GM19328 (cell line): ENCODE results near the gene EGFL8.
"Not testable (repeated sequence)": the region's sequence is repeated elsewhere in the genome, so short reads cannot be mapped to it uniquely, and the experiment has no call there.

Source experiments
- ATAC-seq: cut with Tn5 transposase; IDR thresholded peaks from one replicate; pipeline ENCODE4 v1.9.1; 2021; ENCODE audit warnings: mild to moderate bottlenecking, moderate library complexity; ENCODE audit not compliant: unreplicated experiment

The EGFL8 gene

DNA sequence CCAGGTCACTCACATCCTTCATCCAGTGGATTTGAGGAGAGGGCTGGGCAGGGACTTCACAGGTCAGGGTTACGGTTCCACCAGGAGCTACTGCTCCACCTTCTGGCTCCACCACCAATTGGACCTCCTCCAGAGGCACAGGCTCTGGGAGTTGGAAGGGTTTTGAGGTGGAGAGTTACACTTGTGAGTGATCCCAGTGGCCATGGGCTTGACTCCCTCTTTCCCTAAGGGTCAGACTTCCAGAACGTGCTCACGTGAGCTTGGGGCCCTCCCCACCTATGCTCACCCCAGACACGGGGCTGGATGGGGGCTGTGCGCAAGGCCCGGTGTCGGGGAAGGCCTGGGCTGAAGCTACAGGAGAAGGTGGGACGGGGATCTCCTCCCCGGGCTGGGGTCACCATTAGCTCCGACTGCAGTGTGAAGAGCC is 18.2 kb downstream of the EGFL8 start:
- no peak for ATAC-seq

DNA sequence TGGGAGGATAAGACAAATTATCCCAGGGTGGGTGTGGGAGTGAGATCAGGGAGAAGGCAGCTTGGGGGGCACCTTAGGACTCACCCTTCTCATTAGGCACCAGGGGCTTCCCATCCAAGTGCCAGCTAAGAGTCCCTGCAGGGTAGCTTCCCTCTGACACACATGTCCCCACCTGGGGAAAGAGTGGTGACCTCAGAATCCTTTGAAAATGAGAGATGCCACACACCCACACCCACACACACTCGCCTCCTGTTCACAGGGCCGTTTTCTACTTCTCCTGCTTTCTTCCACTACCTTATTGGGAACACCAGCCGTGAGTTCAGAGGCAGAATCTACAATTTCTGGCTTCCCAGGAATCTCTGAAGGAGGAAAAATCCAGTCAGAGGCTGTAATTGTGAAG is 18.6 kb downstream of the EGFL8 start:
- no peak for ATAC-seq

DNA sequence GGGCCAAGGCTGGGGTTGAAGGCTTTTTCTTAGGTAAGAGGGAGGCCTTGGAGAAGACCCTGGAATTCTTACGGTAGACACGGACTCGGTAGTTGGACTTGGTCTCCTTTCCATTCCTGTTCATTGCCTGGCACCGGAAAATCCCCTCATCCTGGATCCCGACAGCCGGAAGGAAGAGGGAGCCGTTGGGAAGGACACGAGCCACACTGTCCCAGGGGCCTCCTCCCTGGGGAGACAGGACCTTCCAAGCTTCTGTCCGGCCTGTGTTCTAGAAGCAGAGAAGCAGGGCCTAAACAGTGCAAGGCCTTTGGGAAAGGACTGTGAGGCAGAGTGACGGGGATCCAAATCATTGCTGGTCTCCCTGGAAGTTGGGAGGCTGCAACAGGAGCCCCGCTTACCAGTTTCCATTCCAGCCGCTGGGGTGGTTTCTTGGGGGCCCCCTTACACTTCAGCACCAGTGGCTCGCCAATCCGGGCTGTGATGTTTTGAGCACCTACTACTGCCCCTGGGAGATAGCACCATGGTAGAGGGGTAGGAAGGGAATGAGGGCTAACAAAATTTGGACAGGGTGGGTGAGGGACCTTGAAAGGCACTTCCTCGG is 19.2 kb downstream of the EGFL8 start:
- no peak for ATAC-seq

DNA sequence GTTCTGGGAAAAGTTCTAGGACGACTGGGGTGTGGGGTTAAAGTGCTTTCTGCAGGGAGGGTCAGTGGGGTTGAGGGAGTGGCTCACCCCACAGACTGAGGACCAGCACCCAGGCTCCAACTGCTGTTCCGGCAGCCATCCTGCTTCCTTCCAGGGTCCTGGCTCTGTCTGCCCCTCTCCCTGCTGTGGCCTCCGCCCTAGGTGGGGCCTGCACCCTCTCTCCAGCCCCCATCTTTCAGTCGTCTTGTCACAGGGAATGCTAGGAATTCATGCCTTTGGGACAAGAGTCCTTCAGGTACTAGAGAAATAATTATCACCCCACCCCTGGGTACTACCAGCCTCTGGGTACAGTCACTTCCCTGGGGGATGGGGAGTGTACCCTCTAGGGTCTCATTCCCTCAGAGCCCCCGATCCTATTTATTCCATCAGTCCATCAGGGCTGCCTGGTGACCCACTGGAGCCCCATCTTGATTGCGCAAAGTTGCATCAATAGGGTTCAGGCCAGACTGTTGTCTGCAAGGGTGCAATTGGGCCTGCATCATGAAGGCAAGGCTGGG is 19.8 kb downstream of the EGFL8 start, which contains the start of gene AGER:
TSS of gene AGER (minus strand) at position 170 of the 557 bp plus-strand sequence. CDS start at position 139, 31 bp downstream.
- no peak for ATAC-seq

DNA sequence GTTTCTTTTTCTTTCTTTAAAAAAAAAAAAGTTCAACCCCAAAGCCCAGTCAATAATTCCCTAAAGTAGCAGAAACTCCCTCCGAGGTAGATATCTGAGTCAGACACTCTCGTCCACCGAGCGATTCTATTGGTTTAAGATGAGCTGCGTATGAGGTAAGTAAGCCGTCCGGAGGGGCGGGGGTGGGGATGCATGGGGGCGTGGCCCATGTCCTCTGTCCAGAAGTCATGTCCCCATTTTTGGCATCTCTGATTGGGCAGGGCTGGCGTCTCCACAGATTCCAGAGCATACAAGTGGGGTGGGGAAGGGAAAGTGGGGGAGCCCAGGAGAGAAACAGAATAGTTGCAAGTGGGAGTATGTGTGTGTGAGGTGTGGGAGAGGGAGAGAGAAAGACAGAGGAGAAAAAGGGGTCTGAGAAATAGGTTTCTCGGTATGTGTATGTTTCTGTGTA is 21.3 kb downstream of the EGFL8 start:
- ATAC-seq = not testable (repeated sequence)

DNA sequence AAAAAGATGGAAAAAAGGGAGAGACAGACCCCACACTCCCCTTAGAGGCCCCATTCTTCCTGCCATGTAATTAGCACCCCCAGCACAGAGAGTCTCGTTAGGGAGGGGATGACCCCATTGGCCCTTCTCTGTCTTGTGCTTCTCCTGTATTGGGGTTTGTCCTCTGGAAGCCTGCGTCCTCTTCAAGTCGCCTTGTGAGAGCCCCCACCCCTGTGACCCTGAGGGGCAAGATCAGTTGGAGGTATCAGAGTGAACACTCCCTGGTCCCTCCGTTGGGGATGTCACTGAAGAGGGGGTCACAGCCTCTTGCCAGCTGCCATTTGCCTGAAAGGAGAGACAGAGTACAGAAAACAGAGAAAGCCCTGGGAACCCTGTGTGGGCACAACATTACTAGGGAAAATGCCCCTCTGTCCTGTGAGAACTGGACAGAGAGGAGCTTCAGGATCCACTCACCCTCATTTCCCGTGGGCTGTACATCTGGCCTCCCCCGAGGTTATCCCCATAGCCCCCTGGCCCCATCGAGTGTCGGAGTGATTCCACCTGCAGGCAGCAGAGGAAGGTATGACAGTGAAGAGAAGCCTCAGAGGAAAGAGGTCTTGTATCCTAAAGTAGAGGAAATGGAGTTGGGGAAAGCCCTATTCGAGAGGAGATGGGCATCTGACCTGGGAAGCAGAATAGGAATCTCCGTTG is 21.9 kb downstream of the EGFL8 start:
- not testable (repeated sequence) for ATAC-seq

DNA sequence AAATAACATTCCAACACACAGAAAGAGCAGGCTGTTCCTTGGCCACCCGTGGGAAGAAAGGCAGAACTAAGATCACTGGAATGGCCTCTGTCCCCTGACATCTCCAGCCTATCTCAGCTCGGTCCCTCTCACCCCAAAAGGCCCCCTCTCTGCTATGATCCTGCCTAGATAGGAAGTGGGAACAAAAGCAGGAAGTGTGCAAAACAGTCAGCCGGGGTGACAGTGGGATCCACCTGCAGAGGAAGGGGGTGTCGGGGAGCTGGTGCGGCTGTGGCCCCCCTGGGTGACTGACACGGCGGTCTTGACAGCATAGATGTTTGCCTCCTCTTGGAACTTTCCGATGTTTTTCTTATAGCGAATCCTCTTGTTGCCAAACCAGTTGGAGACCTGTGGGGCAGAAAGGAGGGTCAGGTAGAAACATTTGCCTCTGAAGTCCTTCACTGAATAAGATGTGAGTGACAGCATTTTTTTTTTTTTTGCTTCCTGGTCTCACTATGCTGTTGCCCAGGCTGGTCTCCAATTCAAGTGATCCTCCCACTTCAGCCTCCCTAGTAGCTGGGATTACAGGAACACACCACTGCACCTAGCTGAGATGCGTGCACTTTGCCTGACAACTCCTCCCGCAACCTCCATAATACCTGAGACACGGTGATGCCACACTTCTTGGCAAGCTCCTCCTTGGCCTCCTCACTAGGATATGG is 22.8 kb downstream of the EGFL8 start:
- no peak for ATAC-seq

DNA sequence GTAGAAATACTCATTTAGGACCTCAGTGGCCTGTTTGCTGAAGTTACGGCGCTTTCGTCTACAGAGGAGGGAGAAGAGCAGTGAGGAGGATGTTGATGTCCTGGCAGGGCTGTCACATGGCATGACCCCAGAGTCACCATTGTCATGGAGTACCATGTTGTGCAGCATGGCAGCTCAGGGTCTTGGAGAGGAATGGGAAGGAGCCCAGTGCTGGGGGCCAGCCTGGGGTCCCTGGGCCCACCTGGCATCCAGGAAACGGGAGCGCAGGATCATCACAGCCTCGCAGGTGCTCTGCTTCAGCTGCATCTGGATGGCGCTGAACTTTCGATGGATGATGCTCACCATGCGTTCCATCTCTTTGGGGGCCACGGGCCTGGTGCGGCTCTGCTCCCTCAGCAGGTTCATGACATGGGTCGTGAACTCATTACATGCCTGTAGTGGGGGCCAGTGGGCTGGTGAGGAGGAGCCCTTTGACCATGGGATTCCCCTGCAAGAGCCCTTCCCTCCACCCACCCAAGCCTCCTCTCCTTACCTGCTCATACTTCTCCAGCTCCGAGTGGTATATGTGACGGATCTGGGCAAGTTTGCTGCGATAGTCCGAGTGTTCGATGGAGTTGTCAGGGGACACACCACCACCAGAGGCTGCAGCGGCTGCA is 23.5 kb downstream of the EGFL8 start:
- not testable (repeated sequence) for ATAC-seq

DNA sequence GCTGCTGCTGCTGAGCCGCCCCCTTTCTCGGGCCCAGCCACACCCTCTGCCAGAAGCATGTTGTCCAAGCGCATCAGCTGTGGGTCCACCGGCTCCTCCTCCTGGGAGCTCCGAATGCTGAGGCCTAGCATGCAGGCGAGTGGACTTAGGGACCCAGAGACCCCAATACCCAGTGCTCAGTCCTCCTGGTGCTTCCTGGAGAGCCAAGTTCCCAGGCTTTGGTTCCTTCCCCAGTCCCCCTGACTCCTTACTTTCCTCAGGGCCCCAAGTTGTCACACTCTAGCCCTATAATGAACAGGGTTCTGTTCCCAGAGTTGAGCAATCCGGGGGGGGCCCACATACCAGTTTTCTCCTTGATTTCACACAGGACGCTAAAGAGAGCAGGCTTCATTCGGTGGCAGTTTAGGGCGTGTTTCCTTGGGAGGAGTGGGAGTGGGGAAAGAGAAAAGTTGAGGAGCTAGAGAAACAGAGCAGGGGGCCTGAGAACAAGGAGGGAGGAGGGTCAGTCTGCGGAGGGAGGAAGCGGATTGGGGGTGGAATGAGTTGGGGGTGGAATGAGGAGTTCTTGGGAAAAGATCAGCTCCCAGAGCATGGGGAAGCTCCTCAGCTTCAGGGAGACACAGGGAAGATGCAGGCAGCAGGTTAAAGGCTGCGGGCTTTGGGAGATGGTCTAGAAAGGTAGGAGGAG is 24.1 kb downstream of the EGFL8 start:
- no peak for ATAC-seq

DNA sequence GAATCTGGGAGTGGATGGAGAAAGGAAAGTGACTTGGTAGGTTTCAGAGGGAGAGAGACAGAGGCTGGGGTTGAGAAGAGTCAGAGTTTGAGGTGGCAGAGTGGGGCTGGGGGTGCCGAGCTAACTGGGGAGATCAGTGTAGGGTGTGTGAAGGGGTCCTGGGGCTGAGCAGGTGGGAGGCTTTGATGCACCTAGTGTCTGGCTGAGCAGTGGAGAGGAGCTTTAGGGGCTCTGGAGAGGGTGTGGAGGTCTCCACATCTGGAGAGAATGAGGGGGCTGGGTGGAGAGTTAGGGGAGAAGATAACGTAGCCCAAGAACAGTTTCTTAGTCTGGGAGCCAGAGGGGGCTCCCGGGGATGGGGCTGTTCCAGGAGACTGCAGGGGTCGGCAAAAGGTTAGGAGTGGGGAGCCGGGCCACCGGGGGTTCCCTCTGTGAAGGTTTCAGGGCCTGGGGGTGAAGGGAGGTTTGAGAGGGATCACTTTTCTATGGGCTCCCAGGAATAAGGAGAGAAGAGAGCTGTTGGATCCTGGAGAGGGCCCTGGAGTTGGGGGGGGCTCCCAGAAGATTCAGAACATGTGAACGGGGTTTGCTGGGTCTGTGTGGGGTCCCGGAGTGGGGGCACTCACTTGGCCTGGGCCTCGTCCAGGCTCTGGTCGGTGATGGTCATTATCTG is 24.8 kb downstream of the EGFL8 start:
- no peak for ATAC-seq

DNA sequence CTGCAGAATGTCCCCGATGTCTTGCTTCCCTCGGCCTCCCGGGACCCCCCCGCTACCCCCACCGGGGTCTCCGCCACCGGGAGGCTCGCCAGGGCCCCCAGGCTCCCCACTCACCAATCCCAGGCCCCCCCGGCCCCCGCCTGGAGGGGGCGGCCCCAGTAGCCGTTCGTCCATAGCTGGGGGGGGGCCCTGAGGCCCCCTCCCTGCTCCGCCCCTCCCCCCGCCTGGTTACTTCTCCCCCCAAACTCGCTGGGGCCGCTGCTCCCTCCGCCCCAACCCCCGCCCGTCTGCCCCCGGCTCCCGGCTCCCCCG is 25.3 kb downstream of the EGFL8 start:
- ATAC-seq = no peak

DNA sequence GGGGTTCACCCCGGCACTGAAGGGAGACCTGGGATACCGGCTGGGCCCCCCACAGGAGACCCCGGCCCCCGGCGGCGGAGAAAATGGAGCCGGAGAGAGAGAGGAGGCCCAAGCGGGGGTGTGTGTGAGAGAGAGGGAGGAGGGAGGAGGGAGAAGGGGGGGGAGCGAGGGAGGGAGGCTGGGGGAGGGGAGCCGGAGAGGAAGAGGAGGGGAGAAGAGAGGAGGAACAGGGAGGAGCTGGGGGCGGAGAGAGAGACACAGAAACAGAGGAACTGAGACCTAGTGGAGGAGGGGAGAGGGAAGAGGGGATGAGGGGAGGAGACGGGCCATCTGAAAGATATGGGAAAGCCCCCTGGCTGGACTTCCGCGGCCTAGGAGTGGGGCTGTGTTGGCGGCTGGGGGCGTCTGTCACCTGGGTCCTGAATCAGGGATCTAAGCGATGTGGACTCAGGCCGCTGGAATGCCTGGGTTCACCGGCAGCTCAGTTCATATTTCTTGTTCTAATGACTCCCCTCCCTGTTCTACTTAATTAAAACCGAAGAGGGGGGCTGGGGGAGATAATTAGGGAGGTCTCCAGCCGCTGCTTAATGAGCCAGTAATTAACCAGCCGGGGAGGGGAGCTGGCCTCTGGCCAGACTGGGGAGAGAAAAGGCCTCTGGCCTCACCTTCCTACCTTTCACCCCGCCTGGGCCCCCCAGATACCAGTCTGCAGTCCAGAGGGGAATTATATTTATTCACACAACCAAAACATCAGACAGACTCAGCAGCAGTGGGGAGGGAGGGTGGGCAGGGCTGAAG is 25.9 kb downstream of the EGFL8 start, which contains the start of gene PBX2:
TSS of gene PBX2 (minus strand) at position 149 of the 798 bp plus-strand sequence. CDS start 287 bp downstream, outside the sequence.
- no peak for ATAC-seq

DNA sequence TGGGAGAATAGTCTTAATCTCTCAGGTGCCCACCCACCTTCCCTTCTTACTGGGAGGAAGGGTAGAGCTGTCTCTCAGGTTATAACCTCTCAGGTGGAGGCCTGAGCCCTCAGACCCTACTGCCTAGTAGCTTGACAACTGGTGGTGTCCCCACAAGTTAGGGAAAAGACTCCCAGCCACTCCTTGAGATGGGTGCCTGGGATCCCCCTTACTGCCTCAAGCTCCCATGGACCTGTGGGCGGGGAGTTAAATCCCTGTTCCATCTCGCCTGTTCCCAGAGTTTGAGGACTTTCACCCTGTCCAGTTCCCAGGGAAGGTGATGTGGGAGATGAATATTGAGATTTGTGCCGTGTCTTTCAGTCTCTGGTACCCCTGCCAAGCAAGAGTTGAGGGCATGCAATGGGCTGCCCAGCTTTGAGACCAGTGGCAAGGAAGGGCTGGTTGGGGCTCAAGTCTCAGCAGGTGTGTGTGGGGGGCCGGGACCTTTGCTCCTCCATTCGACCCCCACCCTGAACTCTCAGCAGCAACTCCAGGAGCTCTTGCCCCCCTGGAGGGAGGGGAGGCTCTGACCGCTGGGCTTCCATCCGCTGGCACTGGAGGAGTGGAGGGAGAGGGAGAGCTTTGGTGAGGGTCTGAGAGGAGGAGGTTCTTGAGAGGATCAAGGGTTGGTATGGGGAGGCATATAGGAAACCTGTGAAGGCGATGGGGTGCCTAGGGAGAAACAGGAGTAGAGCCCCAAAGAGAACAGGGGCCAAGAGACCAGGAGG is 26.7 kb downstream of the EGFL8 start:
- no peak for ATAC-seq

DNA sequence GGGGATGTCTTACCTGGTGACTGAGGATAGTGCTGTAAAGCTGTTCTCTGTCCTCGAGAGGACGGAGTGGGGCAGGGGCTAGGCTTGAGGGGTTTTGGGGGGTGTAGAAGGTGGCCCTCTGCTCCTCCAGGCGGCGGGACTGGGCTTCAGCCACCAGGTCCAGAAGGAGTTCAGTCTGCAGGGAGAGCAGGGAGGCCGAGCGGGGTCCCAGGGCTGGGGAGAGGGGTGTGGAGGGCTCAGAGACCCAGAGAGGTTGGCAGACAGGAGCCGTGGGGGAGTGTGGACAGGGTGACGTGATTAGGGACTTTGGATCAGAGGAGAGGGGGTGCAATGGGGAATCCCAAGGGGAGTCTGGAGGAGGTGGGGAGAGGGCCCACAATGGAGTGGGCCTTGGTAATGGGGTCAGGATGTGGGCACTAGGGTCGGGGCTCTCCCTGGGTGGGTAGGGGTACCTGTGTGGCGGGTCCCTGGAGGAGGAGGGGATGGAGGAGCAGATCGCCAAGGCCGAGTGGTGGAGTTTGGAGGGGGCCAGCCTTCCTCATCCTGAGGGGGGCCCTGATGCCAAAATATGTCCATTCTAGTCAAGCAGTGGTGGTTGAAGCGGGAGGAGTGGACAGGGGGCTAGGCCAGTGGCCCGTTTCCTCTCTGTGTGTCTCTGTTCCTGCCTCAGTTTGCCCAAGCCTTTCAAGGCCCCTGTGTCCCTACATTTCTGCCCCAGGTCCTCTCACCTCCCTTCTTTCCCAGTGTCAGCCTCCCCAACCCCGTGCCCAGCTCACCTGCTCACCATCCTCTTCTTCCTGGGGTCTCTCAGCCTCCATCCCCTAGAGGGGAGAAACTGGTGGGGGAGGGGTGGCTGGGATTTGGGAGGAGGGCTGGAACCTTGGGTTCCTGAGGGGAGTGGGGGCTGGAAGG is 27.6 kb downstream of the EGFL8 start:
- no peak for ATAC-seq

DNA sequence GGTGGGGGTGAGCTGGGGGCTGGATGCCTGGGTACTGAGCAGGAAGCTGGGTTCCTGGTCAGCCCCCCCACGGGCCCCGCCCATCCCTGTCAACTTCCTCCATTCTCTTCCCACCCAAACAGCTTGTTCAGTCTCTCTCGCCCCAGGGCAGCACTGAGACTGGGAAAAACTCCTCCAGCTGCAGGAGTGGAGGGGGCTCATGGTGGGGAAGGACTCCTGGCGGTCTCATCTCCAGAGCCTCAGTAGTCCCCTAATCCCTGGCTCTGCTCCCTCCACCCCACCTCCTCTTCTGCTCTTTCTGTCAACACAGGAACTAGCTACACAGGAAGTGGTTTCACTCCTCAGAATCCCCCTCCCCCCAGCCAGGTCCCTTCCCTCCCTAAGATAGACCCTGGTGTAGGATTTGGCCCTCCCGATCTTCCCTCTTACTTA is 28.2 kb downstream of the EGFL8 start, which contains the start of gene GPSM3:
TSS of gene GPSM3 (minus strand) at position 36 of the 432 bp plus-strand sequence. CDS start 130 bp downstream, outside the sequence.
- no peak for ATAC-seq

DNA sequence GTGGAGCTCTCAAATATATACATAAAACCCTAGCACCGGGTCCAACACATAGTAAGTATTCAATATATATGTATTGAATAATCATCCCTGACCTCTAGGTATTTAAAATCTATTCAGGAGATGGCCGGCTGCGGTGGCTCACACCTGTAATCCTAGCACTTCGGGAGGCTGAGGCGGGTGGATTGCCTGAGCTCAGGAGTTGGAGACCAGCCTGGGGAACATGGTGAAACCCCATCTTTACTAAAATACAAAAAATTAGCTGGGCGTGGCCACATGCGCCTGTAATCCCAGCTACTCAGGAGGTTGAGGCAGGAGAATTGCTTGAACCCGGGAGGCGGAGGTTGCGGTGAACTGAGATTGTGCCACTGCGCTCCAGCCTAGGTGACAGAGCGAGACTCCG is 28.7 kb downstream of the EGFL8 start:
- ATAC-seq = not testable (repeated sequence)

DNA sequence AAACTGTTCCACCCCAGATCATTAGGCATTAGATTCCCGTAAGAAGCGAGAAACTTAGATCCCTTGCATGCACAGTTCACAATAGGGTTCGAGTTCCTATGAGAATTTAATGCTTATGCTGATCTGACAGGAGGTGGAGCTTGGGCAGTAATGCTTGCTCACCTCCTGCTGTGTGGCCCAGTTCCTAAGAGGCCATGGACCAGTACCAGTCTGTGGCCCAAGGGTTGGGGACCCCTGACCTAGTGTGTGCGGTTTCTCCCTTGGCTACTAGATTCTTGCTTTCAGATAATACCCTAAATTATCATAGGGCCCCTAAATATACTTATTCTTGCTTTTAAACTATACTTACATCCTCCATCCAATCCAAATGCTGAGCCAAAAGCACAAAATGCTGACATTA is 30.0 kb downstream of the EGFL8 start:
- ATAC-seq = no peak
